GM12878 (cell line): ENCODE data around the gene OPRL1. TPM values are rescaled to one million over a fixed set of nuclear protein-coding genes. Genes with fewer than 3 reads are reported as not detected.

Experiments
- ATAC-seq: fragments of 200-7000 bp; cut with Tn5 transposase; 3 replicates; pipeline ENCODE4 v1.9.1; 2020; ENCODE audit warnings: mild to moderate bottlenecking, moderate library complexity
- BruUV-seq: library from RNA; stranded (reverse); fragments of 400-500 nt; replicated peaks from 2 replicates; lab custom pipeline; 2021; lab: Mats Ljungman, UMichigan
- CTCF ChIA-PET: fragments of 300-600 bp; sonication (Branson Sonifier 250); formaldehyde crosslinking; extraction: SDS; loops from one replicate; lab custom pipeline; 2021; ENCODE audit warnings: inconsistent platforms; lab: Yijun Ruan, JAX
- POLR2A ChIA-PET: fragments of 350-600 bp; formaldehyde crosslinking; extraction: SDS; loops from one replicate; lab custom pipeline; 2021; ENCODE audit warnings: inconsistent platforms; lab: Charles Lee
- RAD21 ChIA-PET: fragments of 300-600 bp; sonication (Branson Sonifier 250); formaldehyde crosslinking; loops from one replicate; lab custom pipeline; 2023; ENCODE audit warnings: antibody characterized with exemption; ENCODE audit not compliant: unreplicated experiment; lab: Charles Lee
- SMC1A ChIA-PET: fragments of 300-600 bp; sonication (Branson Sonifier 250); formaldehyde crosslinking; loops from one replicate; lab custom pipeline; 2023; ENCODE audit not compliant: unreplicated experiment, uncharacterized antibody; lab: Charles Lee
- DNase-seq: peaks from one replicate; pipeline ENCODE4 v3.0.0-alpha.2; 2011; ENCODE audit warnings: low read depth, low spot score
- FAIRE-seq: peaks from 3 replicates; lab custom pipeline; 2011; peaks lifted over from hg19 to GRCh38; lab: Jason Lieb, UNC
- H2AFZ ChIP-seq: 2 replicates; pipeline ENCODE4 v1.6.0; 2011; ENCODE audit warnings: low read depth, low read length, control low read depth; ENCODE audit not compliant: control insufficient read depth
- H3K27ac ChIP-seq: 2 replicates; pipeline ENCODE4 v1.5.1; 2011; ENCODE audit warnings: control low read depth; ENCODE audit not compliant: control insufficient read depth, insufficient read depth
- H3K27me3 ChIP-seq, 2 experiments: replicated peaks in 1 of 2; 2 replicates each; pipeline versions ENCODE4 v1.6.0 to v1.6.1; 2011; ENCODE audit warnings: low read length in 1 of 2; ENCODE audit not compliant: control insufficient read depth in 2 of 2, insufficient read depth in 2 of 2
- H3K36me3 ChIP-seq, 2 experiments: 2 replicates each; pipeline ENCODE4 v1.5.1; 2011; ENCODE audit warnings: low read length in 1 of 2; ENCODE audit not compliant: control insufficient read depth in 2 of 2, insufficient read depth in 2 of 2
- H3K4me1 ChIP-seq: 2 replicates; pipeline ENCODE4 v1.6.1; 2011; ENCODE audit warnings: mild to moderate bottlenecking, low read length, moderate library complexity, mixed read lengths; ENCODE audit not compliant: control insufficient read depth, insufficient read depth
- H3K4me2 ChIP-seq: 2 replicates; pipeline ENCODE4 v1.6.0; 2011; ENCODE audit warnings: control low read depth; ENCODE audit not compliant: control insufficient read depth, insufficient read depth
- H3K4me3 ChIP-seq: fragments of 200-600 bp; sonication (generic); 2 replicates; pipeline ENCODE4 v1.5.1; 2016
- H3K79me2 ChIP-seq: 2 replicates; pipeline ENCODE4 v1.6.0; 2011; ENCODE audit warnings: low read length; ENCODE audit not compliant: control insufficient read depth, insufficient read depth
- H3K9ac ChIP-seq: 2 replicates; pipeline ENCODE4 v1.8.0; 2011; ENCODE audit warnings: low read length, control low read depth, mixed read lengths; ENCODE audit not compliant: control insufficient read depth, insufficient read depth
- H3K9me3 ChIP-seq: replicated peaks from 3 replicates; pipeline ENCODE4 v1.5.1; 2011; ENCODE audit warnings: mild to moderate bottlenecking, low read length; ENCODE audit not compliant: control insufficient read depth, insufficient read depth
- H4K20me1 ChIP-seq: 2 replicates; pipeline ENCODE4 v1.6.0; 2011; ENCODE audit not compliant: control insufficient read depth, insufficient read depth
- ATF7 ChIP-seq: fragments of 450-650 bp; IDR thresholded peaks from 2 replicates; pipeline ENCODE4 v1.6.1; 2016; ENCODE audit warnings: low read depth, mild to moderate bottlenecking
- CUX1 ChIP-seq: IDR thresholded peaks from 2 replicates; pipeline ENCODE4 v1.6.1; 2012; ENCODE audit warnings: improper control_type of control experiment, low read depth, low read length; ENCODE audit not compliant: insufficient replicate concordance
- ETV6 ChIP-seq, 2 experiments: fragments of 450-650 bp in 1 of 2; IDR thresholded peaks in 1 of 2; conservative IDR thresholded peaks in 1 of 2; 2 replicates each; pipeline ENCODE4 v1.6.1; 2014; ENCODE audit warnings: antibody characterized with exemption in 1 of 2, borderline replicate concordance in 1 of 2, low read depth in 1 of 2, mild to moderate bottlenecking in 1 of 2, moderate library complexity in 1 of 2
- HDAC2 ChIP-seq: fragments of 200-600 bp; sonication (generic); IDR thresholded peaks from 2 replicates; pipeline ENCODE4 v1.6.1; 2017
- RELB ChIP-seq: fragments of 450-650 bp; IDR thresholded peaks from 2 replicates; pipeline ENCODE4 v1.6.1; 2017; ENCODE audit warnings: low read depth, mild to moderate bottlenecking, moderate library complexity
- SPI1 ChIP-seq: IDR thresholded peaks from 2 replicates; pipeline ENCODE4 v1.6.1; 2011; ENCODE audit warnings: low read depth, mild to moderate bottlenecking, low read length, moderate library complexity, borderline replicate concordance; ENCODE audit not compliant: insufficient read depth
- ZNF687 ChIP-seq: fragments of 450-650 bp; IDR thresholded peaks from 2 replicates; pipeline ENCODE4 v1.6.1; 2017; ENCODE audit warnings: mild to moderate bottlenecking, moderate library complexity
- WGBS: methylation state at CpG from one replicate; pipeline ENCODE4 v1.1.6; 2016; ENCODE audit warnings: low lambda C conversion rate; ENCODE audit not compliant: insufficient replicate concordance, insufficient coverage; ENCODE audit errors: missing lambda C conversion rate; 5-methylcytosine and 5-hydroxymethylcytosine counted together
- in situ Hi-C: fragments of 300-500 bp; cut with MboI; formaldehyde crosslinking; loops from 9 replicates; pipeline ENCODE4 v1.14.3; 2018; ENCODE audit warnings: mixed read lengths
- intact Hi-C: fragments of 100-400 bp; cut with micrococcal nuclease; formaldehyde crosslinking; loops from one replicate; pipeline ENCODE4 v1.14.2; 2022; ENCODE audit not compliant: unreplicated experiment
- polyA plus RNA-seq, 11 experiments: library from polyadenylated mRNA; depleted of rRNA in 4 of 11; unstranded in 6 of 11; stranded (reverse) in 5 of 11; fragments of >200 nt; fragmentation: Nextera tagmentation in 4 of 11; fragmentation: Illumina TruSeq in 1 of 11; extraction: Ambion mirVana in 4 of 11; extraction: Trizol in 1 of 11; gene quantifications; 1 replicate in 1 of 11; 2 replicates in 10 of 11; pipeline versions ENCODE4 v1.2.1 to v1.2.3, GENCODE V29; 2011 to 2016; ENCODE audit warnings: inconsistent platforms in 2 of 11, missing spikeins in 2 of 11, low read depth in 1 of 11
- total RNA-seq, 4 experiments: library from RNA; depleted of rRNA in 3 of 4; stranded (reverse); fragments of >200 nt in 3 of 4; fragmentation: Illumina TruSeq in 1 of 4; extraction: Trizol in 1 of 4; gene quantifications; 2 replicates each; pipeline versions ENCODE4 v1.2.1 to v1.2.3, GENCODE V29; 2013 to 2021

The OPRL1 gene
- total and polyA plus RNA-seq, 10 of the 15 experiments (the other 5 are each of a cell fraction or from before 2014, with no cell fraction given), result 0.04 to 0.41 (median 0.24) TPM; not detected in 1

- no peak for TF ChIP-seq ETV6 (conservative IDR thresholded peaks at IDR 0.05 in 1 of 2, IDR thresholded peaks at IDR 0.05 in 1 of 2; ENCODE audit: borderline replicate concordance in 1 of 2, low read depth in 1 of 2)
- TF ChIP-seq CUX1, result no peak
Measured at GRCh38 chr20:64057628-64058498, 22.0 kb upstream of the OPRL1 start (continued).

- BruUV-seq, result no TSS peak
- Histone ChIP-seq H3K9me3 (no peaks in the 10 kb centered on the region), H2AFZ (0 out of 2 replicates have a peak overlapping the region, but pooled peaks have one; percentile 2), H3K36me3 (no peaks in the 10 kb centered on the region), H3K9ac (peak overlapping the region; percentile 61; the same call in 1 of the 2 replicates), H3K4me1 (peaks cover 53% of the 10 kb centered on the region), H4K20me1 (no peaks in the 10 kb centered on the region), H3K27ac (no peak overlapping the region), H3K27me3 (no peaks in the 10 kb centered on the region), H3K4me3 (peak overlapping the region; percentile 25), H3K4me2 (peak overlapping the region; percentile 90), H3K79me2 (no peaks in the 10 kb centered on the region; the same call in none of the 2 replicates)
- ChIA-PET SMC1A (interaction anchor here (0.9 to 2.6 kb wide), 2 partner anchors 19 to 55 kb away, joined by 3 to 21 read pairs; no protein-coding TSS in a partner anchor), CTCF (interaction anchor here (1.2 to 9.2 kb wide), 5 partner anchors 11 to 272 kb away, joined by 3 to 108 read pairs (median 8); partner anchors contain the start of genes OPRL1, PRPF6 and RGS19), RAD21 (interaction anchor here (0.7 to 2.5 kb wide), 3 partner anchors 28 to 521 kb away, joined by 5 to 13 read pairs (median 11); partner anchors contain the start of genes PRPF6 and PTK6), POLR2A (interaction anchor here (0.6 to 0.7 kb wide), 2 partner anchors 351 to 374 kb away, joined by 3 read pairs; no protein-coding TSS in a partner anchor)
- ATAC-seq, result peak; percentile 18
- in situ Hi-C loops, result no loop called here
- 23% methylated on average over 12 of the region's 12 CpGs for WGBS
- FAIRE-seq, result no peak
- intact Hi-C loops, result loop anchor here (5.0 to 10.0 kb wide), 3 partner anchors 76 to 194 kb away; partner anchors contain the start of genes ABHD16B, PRPF6, TPD52L2 and UCKL1
- no peak for DNase-seq
- TF ChIP-seq ATF7 (peak; percentile 15; the same call in 1 of the 2 replicates), ZNF687 (0 out of 2 replicates have a peak, but pooled peaks have one; percentile 8), SPI1 (peak; percentile 2; the same call in 1 of the 2 replicates), HDAC2 (no peak), RELB (peak; percentile 27; the same call in 1 of the 2 replicates)
Measured at GRCh38 chr20:64058536-64058935, 21.3 kb upstream of the OPRL1 start.
